GM18502 (cell line): Measurements from ENCODE around the gene TSPAN5.

Experiments used
- ATAC-seq: cut with Tn5 transposase; IDR thresholded peaks from one replicate; pipeline ENCODE4 v1.9.1; 2021; ENCODE audit warnings: mild to moderate bottlenecking; ENCODE audit not compliant: unreplicated experiment, poor library complexity

Gene TSPAN5

GRCh38 chr4:98652996-98653395, 5.4 kb downstream of the TSPAN5 start:
- ATAC-seq, result no peak

- ATAC-seq, result no peak
Observed at GRCh38 chr4:98648602-98649001, 9.8 kb downstream of the TSPAN5 start.

- ATAC-seq, result no peak
Observed at GRCh38 chr4:98646422-98646821, 12.0 kb downstream of the TSPAN5 start.

GRCh38 chr4:98645527-98645926, 12.9 kb downstream of the TSPAN5 start:
- no peak for ATAC-seq

- no peak for ATAC-seq
Observed at GRCh38 chr4:98643755-98644154, 14.7 kb downstream of the TSPAN5 start.

GRCh38 chr4:98642991-98643426, 15.4 kb downstream of the TSPAN5 start:
- ATAC-seq, result no peak

- no peak for ATAC-seq
Observed at GRCh38 chr4:98641906-98642668, 16.3 kb downstream of the TSPAN5 start.

- ATAC-seq, result no peak
Observed at GRCh38 chr4:98641376-98641775, 17.0 kb downstream of the TSPAN5 start.

- peak; percentile 82 for ATAC-seq
Observed at GRCh38 chr4:98639523-98639922, 18.9 kb downstream of the TSPAN5 start.

- ATAC-seq, result no peak
Observed at GRCh38 chr4:98639108-98639507, 19.3 kb downstream of the TSPAN5 start.

GRCh38 chr4:98638661-98639060, 19.8 kb downstream of the TSPAN5 start:
- ATAC-seq, result no peak

- ATAC-seq, result no peak
Observed at GRCh38 chr4:98634061-98634460, 24.4 kb downstream of the TSPAN5 start.

GRCh38 chr4:98633159-98633558, 25.3 kb downstream of the TSPAN5 start:
- ATAC-seq, result no peak

GRCh38 chr4:98632258-98632657, 26.2 kb downstream of the TSPAN5 start:
- ATAC-seq, result no peak

GRCh38 chr4:98631506-98631905, 26.9 kb downstream of the TSPAN5 start:
- no peak for ATAC-seq

GRCh38 chr4:98630737-98631454, 27.5 kb downstream of the TSPAN5 start:
- ATAC-seq, result no peak

GRCh38 chr4:98627531-98628257, 30.7 kb downstream of the TSPAN5 start:
- no peak for ATAC-seq

- no peak for ATAC-seq
Observed at GRCh38 chr4:98626350-98626749, 32.1 kb downstream of the TSPAN5 start.

- ATAC-seq, result no peak
Observed at GRCh38 chr4:98625920-98626319, 32.5 kb downstream of the TSPAN5 start.

- no peak for ATAC-seq
Observed at GRCh38 chr4:98625399-98625798, 33.0 kb downstream of the TSPAN5 start.

GRCh38 chr4:98624642-98625041, 33.8 kb downstream of the TSPAN5 start:
- ATAC-seq, result no peak
